BE2C (cell line): ENCODE measurements around the gene NFS1.
"Not testable (repeated sequence)": the region's sequence is repeated elsewhere in the genome, so short reads cannot be mapped to it uniquely, and the experiment has no call there.

Source experiments
- DNase-seq: peaks from one replicate; pipeline ENCODE4 v3.0.0-alpha.2; 2020
- H3K27me3 ChIP-seq: fragments of 250-450 bp; sonication (Bioruptor Pico); 2 replicates; pipeline ENCODE4 v1.5.1; 2020; ENCODE audit warnings: mild to moderate bottlenecking
- H3K36me3 ChIP-seq: fragments of 250-450 bp; sonication (Bioruptor Pico); 2 replicates; pipeline ENCODE4 v1.5.1; 2020; ENCODE audit warnings: mild to moderate bottlenecking
- H3K4me1 ChIP-seq: fragments of 250-450 bp; sonication (Bioruptor Pico); 2 replicates; pipeline ENCODE4 v1.5.1; 2020
- H3K4me3 ChIP-seq: 2 replicates; pipeline ENCODE4 v1.5.1; 2011; ENCODE audit warnings: low read depth, low read length
- H3K9me3 ChIP-seq: fragments of 250-450 bp; sonication (Bioruptor Pico); 2 replicates; pipeline ENCODE4 v1.5.1; 2020
- TF ChIP-seq, protein P1 (sequence below): IDR thresholded peaks from 2 replicates; pipeline ENCODE4 v1.5.1; 2012; ENCODE audit warnings: mild to moderate bottlenecking, low read depth, low read length

NFS1 gene

DNA sequence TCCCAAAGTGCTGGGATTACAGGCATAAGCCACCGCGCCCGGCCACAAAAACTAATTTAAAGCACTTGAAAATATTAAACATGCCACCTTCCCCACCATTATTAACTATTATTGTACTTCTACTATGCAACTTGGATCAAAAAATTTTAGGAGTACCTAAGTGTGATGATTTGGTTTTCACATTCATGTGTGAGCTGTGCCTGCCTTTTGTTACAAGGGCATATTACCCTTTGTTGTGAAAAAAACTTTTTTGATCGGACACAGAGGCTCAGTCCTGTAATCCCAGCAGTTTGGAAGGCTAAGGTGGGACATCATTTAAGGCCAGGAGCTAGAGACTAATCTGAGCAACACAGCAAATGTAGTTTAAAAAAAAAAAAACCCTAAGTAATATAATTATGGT, 17.2 kb upstream of the NFS1 start:
- H3K27me3 ChIP-seq: no peaks in the 10 kb centered on the region
- H3K36me3 ChIP-seq: peaks cover 97% of the 10 kb centered on the region
- DNase-seq: no peak

DNA sequence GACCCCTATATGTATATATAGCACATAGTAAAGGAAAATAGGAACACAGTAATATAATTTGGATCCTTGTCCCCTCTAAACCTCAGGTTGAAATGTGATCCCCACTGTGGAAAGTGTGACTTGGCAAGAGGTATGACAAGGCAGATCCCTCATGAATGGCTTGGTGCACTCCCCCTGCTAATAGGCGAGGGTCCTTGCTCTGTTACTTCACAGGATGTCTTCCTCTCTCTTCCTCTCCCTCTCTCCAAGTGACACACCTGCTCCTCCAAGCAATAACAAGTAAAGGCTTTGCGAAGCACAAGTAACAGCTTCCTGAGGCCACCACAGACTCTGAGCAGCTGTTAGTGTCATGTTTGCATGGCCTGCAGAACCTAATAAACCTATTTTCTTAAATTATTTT, 16.5 kb upstream of the NFS1 start:
- DNase-seq: no peak
- TF ChIP-seq, protein P1, sequence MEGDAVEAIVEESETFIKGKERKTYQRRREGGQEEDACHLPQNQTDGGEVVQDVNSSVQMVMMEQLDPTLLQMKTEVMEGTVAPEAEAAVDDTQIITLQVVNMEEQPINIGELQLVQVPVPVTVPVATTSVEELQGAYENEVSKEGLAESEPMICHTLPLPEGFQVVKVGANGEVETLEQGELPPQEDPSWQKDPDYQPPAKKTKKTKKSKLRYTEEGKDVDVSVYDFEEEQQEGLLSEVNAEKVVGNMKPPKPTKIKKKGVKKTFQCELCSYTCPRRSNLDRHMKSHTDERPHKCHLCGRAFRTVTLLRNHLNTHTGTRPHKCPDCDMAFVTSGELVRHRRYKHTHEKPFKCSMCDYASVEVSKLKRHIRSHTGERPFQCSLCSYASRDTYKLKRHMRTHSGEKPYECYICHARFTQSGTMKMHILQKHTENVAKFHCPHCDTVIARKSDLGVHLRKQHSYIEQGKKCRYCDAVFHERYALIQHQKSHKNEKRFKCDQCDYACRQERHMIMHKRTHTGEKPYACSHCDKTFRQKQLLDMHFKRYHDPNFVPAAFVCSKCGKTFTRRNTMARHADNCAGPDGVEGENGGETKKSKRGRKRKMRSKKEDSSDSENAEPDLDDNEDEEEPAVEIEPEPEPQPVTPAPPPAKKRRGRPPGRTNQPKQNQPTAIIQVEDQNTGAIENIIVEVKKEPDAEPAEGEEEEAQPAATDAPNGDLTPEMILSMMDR: no peak
- Histone ChIP-seq H3K4me1 (no peaks in the 10 kb centered on the region), H3K27me3 (no peaks in the 10 kb centered on the region), H3K36me3 (peaks cover 97% of the 10 kb centered on the region), H3K9me3 (no peaks in the 10 kb centered on the region), H3K4me3 (no peak overlapping the region)

More for the DNA sequence above, 17.2 kb upstream of the NFS1 start:
- TF ChIP-seq, protein P1: no peak
- Histone ChIP-seq H3K9me3 (no peaks in the 10 kb centered on the region), H3K4me3 (no peak overlapping the region), H3K4me1 (no peaks in the 10 kb centered on the region)

DNA sequence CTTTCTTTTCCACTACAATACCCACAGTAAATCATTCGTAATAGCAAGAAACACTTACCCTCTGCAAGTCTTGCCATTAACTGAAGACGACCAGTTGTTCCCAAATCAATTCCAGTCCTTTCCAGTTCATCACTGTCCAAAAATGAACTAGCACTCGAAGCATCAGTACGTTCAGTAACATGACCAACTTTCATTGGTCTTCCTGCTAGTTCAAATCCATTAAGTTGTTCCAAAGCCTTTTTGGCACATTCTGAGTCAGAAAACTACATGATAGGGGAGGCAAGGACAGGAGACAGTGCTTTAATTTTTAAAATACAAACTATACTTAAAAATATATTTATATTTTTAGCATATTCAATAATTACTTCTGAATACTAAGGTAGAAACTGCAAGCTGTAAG, 15.0 kb upstream of the NFS1 start:
- Histone ChIP-seq H3K9me3 (no peaks in the 10 kb centered on the region), H3K4me3 (no peak overlapping the region), H3K27me3 (no peaks in the 10 kb centered on the region), H3K4me1 (no peaks in the 10 kb centered on the region), H3K36me3 (peaks cover 97% of the 10 kb centered on the region)
- no peak for DNase-seq
- TF ChIP-seq, protein P1: no peak

DNA sequence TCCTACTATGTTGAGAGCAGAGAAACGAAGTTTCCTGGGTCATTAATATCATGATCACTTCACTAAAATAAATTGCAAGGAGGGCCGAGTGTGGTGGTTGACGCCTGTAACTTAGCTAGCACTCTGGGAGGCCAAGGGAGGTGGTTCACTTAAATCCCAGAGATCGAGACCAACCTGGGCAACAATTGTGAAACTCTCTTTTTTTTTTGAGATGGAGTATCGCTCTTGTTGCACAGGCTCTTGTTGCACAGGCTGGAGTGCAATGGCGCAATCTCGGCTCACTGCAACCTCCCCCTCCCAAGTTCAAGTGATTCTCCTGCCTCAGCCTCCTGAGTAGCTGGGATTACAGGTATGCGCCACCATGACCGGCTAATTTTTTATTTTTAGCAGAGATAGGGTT, 14.0 kb upstream of the NFS1 start:
- not testable (repeated sequence) for DNase-seq, H3K27me3 ChIP-seq

DNA sequence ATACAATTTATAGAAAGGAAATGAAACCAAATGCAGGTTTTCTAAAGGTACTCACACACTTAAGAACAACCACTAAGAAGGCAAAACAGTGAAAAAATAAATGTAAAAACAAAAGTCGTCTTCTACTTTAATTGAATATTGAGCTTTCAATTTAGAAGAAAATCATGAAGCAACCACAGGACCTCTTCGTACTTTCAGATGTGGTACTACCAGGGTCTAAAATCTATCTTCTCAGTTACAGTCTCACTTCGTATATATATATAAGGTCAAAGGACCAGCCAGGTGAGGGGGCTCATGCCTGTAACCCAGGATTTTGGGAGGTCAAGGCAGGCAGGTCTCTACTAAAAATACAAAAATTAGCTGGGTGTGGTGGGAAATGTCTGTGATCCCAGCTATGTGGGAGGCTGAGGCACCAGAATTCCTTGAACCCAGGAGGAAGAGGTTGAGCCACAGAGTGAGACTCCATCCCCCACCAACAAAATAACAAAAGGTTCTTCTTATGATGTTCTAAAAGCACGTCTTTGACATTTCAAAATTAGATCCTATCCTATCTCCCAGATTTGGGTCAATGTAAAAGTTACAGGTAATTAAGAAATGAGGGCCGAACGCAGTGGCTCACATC, 12.5 kb upstream of the NFS1 start:
- peaks cover 94% of the 10 kb centered on the region for H3K36me3 ChIP-seq
- H3K9me3 ChIP-seq: no peaks in the 10 kb centered on the region
- TF ChIP-seq, protein P1: no peak
- H3K27me3 ChIP-seq: no peaks in the 10 kb centered on the region
- no peak overlapping the region for H3K4me3 ChIP-seq
- DNase-seq: no peak
- no peaks in the 10 kb centered on the region for H3K4me1 ChIP-seq

More for the DNA sequence above, 14.0 kb upstream of the NFS1 start:
- not testable (repeated sequence) for H3K9me3 ChIP-seq, H3K4me3 ChIP-seq, H3K4me1 ChIP-seq
- H3K36me3 ChIP-seq: peaks cover 97% of the 10 kb centered on the region

DNA sequence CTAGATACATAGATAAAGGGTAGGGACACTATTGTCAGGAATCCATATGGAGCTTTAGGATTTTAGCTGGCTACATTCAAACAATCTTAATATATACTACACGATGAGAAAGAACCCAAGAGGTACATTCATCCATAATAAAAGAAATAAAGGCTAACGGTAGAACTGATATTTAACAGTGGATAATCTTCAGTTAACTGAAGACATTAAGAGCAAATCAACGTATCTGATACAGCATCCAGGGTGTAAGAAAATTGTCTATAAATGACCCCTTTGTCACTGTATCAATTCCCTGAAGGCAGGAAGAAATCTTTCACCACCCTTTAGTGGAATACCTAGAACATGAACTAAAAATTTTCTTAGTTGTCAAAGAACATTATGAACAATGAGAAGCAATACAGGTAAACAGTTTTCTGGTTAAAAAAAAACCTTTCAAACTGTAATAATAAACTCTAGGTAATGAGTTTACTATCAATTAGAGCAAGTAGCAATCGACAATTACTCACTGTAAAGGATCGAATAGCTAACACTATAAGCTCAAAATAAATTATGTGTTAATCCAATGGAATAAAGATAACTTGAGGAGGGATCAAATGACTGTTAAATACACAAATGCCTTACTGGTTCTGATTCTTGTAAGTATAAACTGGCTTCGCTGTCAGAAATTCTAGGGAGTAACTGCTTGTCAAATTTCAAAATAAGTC, 11.9 kb upstream of the NFS1 start:
- H3K9me3 ChIP-seq: no peaks in the 10 kb centered on the region
- no peaks in the 10 kb centered on the region for H3K27me3 ChIP-seq
- no peak for DNase-seq
- H3K36me3 ChIP-seq: peaks cover 94% of the 10 kb centered on the region
- H3K4me1 ChIP-seq: no peaks in the 10 kb centered on the region
- TF ChIP-seq, protein P1: no peak
- H3K4me3 ChIP-seq: no peak overlapping the region
